NOMO-1 treated with dmso at 0.1 percent for 144 hours (cell line): ENCODE data around the gene PDE4D.
"Not testable (repeated sequence)": the region's sequence is repeated elsewhere in the genome, so short reads cannot be mapped to it uniquely, and the experiment has no call there.

Experiments
- DNase-seq: peaks from one replicate; lab custom pipeline; 2025; ENCODE audit not compliant: unreplicated experiment; lab: John Stamatoyannopoulos, UW

PDE4D gene

DNA sequence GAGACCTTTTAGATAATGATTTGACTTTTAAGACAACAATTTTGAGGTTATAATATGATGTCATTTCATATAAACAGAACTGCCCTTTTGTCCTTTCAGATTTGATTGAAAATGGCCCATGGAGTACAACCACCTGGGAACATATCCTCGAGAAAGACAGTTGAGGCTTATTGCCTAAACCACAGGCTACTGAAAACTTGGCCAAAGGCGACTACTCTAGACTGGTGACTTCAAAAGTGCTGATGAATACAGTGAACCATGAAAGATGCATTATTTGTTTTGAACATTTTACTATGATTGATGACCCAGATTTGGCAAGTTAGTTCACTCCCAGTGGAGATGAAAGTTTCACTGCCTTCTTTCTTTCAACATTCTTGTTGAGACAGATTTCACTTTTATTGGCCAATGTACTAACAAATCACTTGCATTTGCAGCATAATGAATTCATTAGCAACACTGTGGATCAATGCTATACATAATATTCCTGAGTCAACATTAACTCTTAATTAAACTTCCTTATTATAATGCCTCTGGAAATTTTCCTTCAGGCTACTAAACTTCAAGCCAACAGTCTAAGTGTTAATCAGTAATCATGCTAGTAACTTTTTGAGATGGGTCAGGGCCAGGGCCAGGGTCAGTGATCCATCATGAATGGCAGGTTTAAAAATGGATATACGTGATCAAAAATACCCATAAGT is 830.4 kb downstream of the PDE4D start:
- no peak for DNase-seq

DNA sequence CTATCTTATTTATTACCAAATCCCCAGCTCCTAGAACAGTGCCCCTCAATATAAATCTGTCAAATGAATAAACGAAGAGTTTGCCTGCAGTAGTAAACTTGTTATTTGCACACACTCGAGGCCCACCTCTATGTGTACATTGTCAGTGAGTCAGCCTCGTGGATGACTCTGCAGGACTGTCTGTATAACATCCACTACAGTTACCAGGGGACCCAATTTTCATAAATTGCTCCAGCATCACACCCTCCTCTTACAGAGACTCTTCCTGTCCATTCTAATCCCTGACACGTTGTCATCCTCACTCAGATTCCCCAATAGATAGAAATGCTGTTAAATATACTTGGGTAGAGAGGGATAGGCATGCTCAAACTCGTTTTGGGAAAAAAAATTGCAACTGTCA is 832.1 kb downstream of the PDE4D start:
- no peak for DNase-seq

DNA sequence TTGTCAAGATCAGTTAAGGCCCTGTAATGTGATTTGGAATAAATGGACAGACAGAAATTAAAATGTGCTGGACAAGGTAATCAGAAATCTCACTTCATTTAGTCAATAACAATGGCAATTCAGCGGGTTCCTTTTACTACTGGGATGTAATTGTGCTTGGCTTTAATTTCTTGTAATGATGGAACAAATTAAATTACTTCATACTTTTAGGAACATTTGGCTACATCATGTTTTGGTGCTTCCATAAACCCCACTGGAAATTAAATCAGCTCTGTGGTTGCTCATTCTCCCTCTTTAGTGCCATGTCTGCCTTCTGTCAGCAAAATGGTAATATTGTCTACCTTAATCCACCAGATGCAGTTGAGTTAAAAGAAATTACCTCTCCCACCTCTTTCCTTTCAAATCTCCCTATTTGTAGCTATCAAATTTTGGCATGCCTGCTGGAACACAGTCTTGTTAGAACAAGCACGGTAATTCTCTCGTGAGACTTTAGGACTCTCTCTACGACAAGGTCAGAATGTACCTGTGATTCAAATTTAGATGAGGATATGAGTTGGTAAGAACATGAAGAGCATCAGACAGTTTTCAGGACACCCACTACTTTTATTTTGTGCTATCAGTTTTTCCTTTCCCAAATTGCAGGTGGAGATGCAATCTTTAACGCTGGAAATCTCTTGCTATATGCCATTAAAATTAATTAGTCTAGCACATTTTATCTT is 834.4 kb downstream of the PDE4D start:
- no peak for DNase-seq

- DNase-seq, result no peak
These were observed 835.3 kb downstream of the PDE4D start for GRCh38 chr5:59058237-59058636.

DNA sequence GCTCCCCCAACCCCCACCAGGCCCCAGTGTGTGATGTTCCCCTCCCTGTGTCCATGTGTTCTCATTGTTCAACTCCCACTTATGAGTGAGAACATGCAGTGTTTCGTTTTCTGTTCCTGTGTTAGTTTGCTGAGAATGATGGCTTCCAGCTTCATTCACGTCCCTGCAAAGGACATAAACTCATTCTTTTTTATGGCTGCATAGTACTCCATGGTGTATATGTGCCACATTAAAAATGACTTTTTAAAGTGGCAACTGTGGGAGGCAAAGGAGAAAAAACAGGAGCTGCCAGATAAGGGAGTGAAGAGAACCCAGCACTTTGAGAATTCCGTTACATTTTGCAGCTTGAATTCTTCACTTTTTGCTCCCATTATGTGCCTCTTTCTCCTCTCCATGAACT is 836.9 kb downstream of the PDE4D start:
- DNase-seq, result not testable (repeated sequence)

DNA sequence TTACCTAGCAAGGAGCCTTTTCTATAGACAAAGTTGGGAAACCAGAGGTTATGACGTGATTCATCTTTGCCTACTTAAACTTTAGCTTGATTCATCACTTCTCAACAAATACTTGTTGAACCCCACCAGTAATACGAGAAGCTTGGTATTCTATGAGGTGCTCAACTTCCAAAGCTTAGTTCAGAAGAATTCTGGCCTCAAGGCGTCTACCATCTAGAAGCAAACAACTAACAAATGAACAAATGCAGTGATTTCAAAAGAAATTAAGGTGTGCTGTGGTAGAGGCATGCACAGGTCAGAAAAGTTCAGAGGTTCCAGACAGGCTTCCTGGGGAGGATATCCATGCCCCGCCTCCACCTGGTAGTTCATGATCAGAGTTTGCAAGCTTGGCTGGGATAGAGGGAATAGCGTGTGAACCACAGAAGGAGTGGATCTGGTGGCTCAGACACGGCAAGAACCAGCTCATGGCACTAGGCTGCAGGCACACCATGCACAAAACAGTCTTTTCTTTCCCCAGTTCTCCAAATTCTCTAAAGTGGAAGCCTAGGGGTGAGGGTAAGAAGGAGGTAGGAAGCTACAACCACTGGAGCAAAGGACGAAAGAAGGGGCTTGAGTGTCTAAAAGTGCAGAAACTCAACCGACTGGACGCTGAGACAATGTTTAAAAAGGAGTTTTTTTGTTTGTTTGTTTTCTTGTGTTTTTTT is 837.6 kb downstream of the PDE4D start:
- DNase-seq, result no peak

GRCh38 chr5:59054963-59055528 is 838.5 kb downstream of the PDE4D start:
- no peak for DNase-seq

GRCh38 chr5:59051951-59052350 is 841.6 kb downstream of the PDE4D start:
- no peak for DNase-seq

DNA sequence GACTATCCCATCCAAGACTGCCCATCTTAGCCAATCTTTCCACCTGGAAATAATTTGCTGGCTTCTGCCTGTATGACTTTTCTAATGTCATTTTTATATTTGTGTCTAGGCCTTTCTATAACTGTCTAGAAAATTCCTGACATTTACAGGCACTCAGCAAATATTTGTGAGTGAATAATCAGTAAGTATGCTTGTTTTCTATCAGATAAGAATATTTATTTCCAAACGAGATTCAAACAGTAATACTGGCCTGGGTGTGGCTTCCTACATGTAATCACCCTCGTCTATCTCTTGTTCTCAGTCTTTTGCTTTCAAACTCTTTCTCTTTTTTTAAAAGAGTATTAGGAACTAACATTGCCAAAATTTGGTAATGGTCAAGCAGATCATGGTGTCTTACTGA is 844.4 kb downstream of the PDE4D start:
- DNase-seq, result no peak

DNA sequence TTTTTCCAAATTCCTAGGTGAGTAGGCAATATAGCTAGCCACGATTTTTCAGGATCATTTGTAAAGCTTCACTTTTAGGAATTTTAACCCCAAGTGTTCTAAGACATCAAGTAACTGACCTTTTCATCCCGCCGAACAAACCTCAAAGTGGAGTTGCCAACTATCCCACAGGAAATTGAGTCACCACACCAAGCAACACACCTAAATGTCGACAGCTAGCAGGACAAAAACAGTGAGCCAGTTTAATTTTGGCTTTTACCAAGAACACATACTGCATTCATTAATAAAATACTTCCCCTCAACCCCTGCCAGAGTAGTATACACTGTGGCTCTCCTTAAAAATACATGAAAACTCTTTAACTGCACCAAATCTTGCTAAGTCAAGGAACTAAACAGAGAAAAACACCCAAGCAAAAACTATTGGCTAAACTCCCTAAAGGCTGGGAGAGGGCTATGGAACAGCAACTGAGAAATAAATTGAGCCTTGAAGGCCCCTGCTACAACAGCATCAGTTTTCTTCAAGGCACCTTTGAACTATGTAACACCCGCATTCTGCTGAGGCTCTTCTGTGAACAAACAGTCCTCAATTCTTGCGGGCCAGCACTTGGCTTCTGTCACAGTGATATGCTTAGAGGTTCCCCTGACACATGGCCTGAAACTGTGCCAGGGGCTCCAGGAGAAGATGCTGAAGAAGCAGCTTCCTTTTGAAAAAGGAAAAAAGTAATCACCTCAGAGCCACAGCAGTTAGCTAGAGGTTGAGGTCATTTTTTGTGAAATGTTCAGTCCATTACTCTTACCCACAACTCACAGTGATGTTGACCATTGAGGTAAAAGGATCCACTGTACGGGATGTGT is 851.1 kb downstream of the PDE4D start:
- no peak for DNase-seq

- no peak for DNase-seq
These were observed 852.2 kb downstream of the PDE4D start for GRCh38 chr5:59041355-59041754.

DNA sequence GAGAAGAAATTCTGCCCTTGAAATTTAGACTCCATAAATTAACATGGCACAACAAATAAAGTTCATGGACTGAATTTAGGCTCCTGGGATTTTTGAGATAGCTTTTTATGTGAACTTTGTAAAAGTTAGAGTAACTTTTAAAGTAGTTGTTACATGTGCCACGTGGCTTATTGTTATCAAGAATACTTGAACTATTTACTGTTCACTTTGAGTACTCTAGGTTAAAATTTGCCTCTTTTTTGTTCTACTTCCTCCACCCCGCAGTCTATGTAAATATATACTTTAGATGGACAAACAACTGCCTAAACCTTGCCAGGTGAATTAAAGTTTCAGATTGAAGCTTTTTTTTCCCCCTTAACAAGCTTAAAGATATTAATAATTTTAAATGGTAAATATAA is 852.7 kb downstream of the PDE4D start:
- no peak for DNase-seq

- DNase-seq, result no peak
These were observed 853.3 kb downstream of the PDE4D start for GRCh38 chr5:59040024-59040803.

DNA sequence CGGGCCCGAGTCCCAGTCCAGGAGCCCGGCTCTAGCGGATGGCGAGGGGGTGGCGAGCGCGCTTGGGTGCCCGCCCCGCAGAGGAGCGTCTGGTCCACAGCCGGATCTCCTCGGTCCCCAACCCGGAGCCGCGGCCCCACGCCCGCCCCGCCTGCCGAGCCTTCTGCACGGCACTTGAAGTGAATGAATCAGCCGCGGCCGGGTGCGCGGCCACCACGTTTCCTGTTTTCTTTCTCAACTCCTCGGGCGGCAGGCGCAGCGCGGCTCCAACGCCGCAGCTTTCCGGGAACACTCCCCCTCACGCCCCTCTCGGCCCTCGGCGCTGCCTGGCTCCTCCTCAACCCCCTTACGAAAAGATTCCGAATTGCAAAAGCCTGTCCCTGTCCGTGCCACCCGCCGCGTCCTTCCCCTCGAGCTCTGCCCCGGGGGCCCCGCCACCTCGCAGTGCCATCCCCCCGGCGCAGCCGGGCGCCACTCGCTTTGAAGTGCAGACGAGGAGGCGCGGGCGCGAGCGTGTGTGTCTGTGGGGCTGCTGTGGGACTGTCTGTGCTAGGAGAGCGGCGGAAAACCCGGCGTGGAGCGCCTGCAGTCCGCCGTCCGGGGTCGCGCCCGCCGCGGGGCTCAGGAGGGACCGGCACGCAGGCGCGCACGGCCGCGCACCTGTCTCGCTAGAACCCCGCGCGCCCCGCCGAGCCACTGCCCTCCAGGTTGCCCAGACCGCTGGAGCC is 854.1 kb downstream of the PDE4D start:
- peak; percentile 85 for DNase-seq

GRCh38 chr5:59038798-59039295 is 854.7 kb downstream of the PDE4D start:
- no peak for DNase-seq

GRCh38 chr5:59037941-59038797 is 855.4 kb downstream of the PDE4D start:
- peak; percentile 2 for DNase-seq

DNA sequence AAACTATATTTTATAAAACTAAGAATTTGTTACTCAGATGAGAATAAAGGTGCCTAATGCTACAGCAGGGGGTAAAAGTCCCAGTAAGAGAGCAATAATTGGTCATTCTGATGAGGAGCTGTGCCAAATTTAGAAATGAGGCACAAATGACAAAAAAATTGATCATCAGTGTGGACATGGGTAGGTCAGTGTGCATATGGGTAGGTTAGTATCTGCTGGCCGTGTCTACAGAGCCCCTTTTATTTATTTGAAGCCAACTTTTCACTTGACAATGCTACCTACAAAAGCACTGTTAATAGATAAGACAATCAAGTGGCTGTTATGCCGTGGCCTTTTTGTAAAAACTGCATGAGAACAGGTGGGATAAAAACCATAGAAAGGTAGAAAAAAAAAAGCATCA is 856.1 kb downstream of the PDE4D start:
- DNase-seq, result no peak

DNA sequence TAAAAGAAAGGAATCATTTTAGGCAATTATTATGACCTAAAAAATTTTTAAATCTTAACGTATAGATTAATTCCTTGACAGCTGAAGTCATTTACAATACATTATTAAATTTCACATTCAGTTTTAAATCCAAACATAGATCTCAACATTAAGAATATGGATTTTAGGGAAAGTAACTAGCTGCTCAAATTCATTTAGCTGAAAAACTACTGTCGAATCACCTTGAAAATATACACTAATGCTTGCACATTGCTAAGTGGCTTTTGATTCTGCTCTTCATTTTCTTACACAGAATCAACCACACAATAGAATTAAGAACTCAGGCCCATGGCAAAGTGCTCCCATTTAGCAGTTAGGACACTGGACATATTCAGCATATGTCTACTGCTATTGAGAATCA is 856.5 kb downstream of the PDE4D start:
- DNase-seq, result no peak
